HG02840 (cell line): Measurements from ENCODE around the gene CHRNB1.
"Not testable (repeated sequence)": the region's sequence is repeated elsewhere in the genome, so short reads cannot be mapped to it uniquely, and the experiment has no call there.

ENCODE experiments used
- ATAC-seq: cut with Tn5 transposase; IDR thresholded peaks from one replicate; pipeline ENCODE4 v1.9.1; 2021; ENCODE audit warnings: mild to moderate bottlenecking, moderate library complexity, moderate number of reproducible peaks; ENCODE audit not compliant: unreplicated experiment, low FRiP score

CHRNB1 gene

GRCh38 chr17:7482742-7483088 is 37.9 kb downstream of the CHRNB1 start:
- not testable (repeated sequence) for ATAC-seq

GRCh38 chr17:7483255-7484066 is 38.6 kb downstream of the CHRNB1 start:
- peak; percentile 38 for ATAC-seq

- ATAC-seq = peak; percentile 62
Measured at GRCh38 chr17:7484067-7484918, 39.4 kb downstream of the CHRNB1 start, which contains the start of gene POLR2A. Gene POLR2A, plus strand, starts transcription at chr17:7484366.

GRCh38 chr17:7484919-7485377 is 40.1 kb downstream of the CHRNB1 start:
- no peak for ATAC-seq

GRCh38 chr17:7486181-7486580 is 41.3 kb downstream of the CHRNB1 start:
- ATAC-seq = no peak

- no peak for ATAC-seq
Measured at GRCh38 chr17:7490144-7490543, 45.3 kb downstream of the CHRNB1 start.

GRCh38 chr17:7491583-7491982 is 46.7 kb downstream of the CHRNB1 start:
- no peak for ATAC-seq

GRCh38 chr17:7493941-7494340 is 49.1 kb downstream of the CHRNB1 start:
- ATAC-seq = no peak

GRCh38 chr17:7495906-7496434 is 51.1 kb downstream of the CHRNB1 start:
- ATAC-seq = no peak

GRCh38 chr17:7496470-7497183 is 51.8 kb downstream of the CHRNB1 start:
- ATAC-seq = no peak

GRCh38 chr17:7497228-7497627 is 52.4 kb downstream of the CHRNB1 start:
- no peak for ATAC-seq

GRCh38 chr17:7497636-7498035 is 52.8 kb downstream of the CHRNB1 start:
- ATAC-seq = no peak

GRCh38 chr17:7499161-7499560 is 54.3 kb downstream of the CHRNB1 start:
- no peak for ATAC-seq

- no peak for ATAC-seq
Measured at GRCh38 chr17:7501729-7502128, 56.9 kb downstream of the CHRNB1 start.

- ATAC-seq = no peak
Measured at GRCh38 chr17:7502171-7502847, 57.4 kb downstream of the CHRNB1 start.

- ATAC-seq = no peak
Measured at GRCh38 chr17:7502987-7503386, 58.1 kb downstream of the CHRNB1 start.

GRCh38 chr17:7503521-7503920 is 58.7 kb downstream of the CHRNB1 start:
- ATAC-seq = no peak
